Left forelimb (tissue), 1 donor: Measurements from ENCODE around the gene NTHL1.

ENCODE experiments used
- DNase-seq: peaks from one replicate; pipeline ENCODE4 v3.0.0-alpha.2; 2018; ENCODE audit warnings: low spot score

NTHL1 gene

DNA sequence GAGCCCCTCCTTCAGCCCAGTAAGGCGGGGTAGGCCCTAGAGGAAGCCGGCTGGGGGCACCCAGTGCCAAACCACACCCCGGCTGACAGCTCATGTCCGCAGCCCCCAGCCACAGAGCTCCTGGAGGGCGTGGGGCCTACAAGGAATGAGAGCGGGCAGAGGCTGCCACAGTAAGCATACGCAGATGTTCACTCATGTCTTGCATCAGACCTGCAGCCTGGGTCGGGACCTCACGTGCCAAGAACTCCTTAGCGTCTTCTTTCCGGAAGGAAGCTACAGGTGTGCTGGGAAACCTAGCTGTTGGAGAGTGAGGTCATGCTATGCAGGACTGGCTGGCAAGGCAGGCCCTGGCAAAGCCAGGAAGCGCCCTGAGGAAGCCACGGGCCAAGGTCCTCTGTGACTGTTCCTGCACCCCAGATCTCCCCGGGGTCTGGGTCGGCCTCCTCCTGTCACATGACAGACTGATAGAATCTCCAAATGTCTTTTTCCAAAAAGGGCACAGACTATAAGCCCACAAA, 39.6 kb downstream of the NTHL1 start:
- no peak for DNase-seq

GRCh38 chr16:2007081-2007836, 40.4 kb downstream of the NTHL1 start:
- no peak for DNase-seq

- DNase-seq: no peak
These were observed 41.3 kb downstream of the NTHL1 start for GRCh38 chr16:2006317-2006716.

DNA sequence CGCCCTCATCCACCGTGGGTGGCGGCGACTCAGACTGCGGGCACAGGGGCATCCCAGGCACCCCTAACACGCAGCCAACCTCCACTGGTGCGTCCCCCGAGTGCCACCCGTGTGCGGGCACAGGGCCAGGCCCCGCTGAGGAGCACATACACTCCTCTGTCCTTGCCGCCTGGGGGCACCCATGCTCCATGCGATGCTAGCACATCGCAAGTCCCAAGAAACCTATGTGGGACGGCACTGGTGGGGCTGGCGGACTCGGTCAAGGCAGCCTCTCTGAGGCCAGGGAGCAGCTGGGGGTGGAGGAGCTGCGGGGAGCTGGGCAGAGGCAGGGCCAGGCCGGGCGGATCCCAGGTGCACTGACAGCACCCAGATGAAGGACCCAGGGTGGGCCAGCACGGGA, 42.0 kb downstream of the NTHL1 start:
- no peak for DNase-seq

DNA sequence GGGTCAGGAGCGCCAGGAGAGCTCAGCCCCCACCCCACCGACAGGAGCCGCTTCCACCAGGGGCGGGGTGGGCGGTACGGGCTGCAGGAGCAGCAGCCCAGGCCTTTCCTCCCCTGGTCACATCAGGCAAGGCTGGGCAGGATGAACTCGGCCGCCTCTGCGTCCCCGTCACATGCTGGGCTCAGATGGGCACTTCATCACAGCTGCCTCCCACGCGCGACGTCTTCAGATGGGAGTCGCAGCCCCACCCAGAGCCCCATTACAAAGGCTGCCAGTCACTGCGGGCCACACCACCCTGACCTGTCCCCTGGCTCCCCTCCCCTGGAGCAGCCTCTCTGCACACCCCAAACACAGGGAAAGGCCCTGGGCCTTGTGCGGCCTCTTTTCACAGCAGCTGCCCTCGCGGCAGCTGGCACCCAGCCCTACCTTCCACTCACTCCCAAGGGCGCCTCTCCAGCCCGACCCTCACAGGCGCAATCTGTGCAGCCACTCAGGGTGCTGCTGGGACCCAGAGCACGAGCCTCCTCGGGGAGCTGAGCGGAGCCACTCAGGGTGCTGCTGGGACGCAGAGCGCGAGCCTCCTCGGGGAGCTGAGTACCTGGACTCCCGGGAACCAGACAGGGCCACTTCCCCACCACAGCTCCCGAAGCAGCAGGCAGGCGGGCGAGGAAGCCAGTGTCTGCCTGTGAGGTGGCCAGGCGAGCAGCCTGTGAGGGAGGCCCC, 42.7 kb downstream of the NTHL1 start:
- DNase-seq: no peak

GRCh38 chr16:2003827-2004641, 43.6 kb downstream of the NTHL1 start:
- peak; percentile 91 for DNase-seq

- no peak for DNase-seq
These were observed 44.3 kb downstream of the NTHL1 start for GRCh38 chr16:2003231-2003826.

DNA sequence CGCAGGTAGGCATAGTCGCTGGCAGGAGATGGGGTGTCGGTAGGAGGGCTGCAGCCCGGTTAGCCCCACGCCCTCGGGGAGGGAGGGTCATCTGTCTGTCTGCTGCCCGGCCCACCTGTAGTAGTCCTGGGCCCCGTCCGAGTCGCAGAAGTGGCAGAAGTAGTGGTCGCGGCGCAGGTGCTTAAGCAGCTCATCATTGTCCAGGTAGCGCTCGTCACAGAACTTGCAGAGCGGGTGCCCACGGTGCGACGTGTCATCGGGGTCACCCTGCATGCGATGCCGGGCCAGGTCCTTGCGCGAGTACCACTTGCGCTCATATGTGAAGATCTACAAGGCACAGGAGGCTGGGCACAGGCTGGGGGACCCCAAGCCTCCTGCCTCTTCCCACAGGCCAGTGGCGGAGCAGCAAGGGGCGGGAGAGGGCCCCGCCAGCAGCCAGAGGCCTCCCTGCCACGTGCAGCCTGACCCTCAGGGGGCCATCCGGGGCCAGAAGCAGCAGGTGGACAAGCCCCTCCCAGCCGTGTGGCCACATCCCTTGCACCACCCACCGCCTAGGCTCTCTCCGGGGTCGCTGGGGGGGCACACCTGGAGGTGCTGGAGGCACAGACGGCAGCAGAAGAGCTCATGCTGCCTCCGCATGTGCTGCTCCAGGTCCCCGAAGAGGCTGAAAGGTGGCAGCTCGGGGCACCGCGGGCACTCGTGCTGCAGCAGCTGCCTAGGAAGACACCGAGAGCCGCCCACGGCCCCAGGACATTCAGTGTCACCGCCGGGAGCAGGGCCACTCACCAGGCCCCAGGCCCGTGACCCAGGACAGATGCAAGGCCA, 45.0 kb downstream of the NTHL1 start:
- DNase-seq: no peak

DNA sequence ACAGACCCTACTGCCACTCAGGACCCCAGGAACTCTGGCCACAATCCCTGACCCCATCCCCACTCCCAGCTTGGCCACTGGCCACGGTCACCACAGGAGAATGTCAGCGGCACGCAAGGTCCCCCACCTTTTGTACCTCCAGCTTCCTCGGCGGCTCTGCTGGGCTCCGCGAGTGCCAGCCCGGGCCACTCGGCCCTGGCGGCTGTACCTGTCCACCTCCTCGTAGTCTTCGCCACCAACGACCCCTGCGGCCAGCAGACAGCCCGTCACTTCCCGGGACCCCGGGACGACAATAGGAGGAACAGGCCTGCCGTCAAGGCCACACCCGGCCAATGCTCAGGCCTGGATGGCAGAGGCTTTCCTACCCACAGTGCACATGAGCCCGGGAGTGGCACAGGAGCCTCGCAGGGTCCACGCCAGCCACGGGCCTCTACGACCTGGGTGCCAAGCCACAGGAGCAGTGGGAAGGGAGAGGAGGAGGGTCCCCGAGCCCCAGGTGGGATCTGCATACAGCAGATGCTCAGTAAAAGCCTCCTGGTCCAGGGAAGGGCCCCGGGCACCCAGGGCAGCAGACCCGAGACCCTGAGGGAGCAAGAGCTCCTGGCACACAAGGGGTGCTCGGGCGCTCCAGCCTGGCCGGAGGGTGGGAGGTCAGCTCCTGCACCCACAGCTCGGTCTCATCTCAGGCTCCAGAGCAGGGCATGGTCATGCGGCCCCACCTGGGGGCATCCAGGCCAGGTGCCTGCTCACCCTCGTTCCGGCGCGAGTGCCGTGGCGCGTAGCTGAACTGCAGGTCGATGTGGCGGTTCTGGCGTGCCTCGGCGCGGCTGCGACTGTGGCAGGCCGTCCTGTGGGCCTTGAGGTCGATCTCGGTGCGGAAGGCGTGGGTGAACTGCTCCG, 45.9 kb downstream of the NTHL1 start:
- DNase-seq: no peak

DNA sequence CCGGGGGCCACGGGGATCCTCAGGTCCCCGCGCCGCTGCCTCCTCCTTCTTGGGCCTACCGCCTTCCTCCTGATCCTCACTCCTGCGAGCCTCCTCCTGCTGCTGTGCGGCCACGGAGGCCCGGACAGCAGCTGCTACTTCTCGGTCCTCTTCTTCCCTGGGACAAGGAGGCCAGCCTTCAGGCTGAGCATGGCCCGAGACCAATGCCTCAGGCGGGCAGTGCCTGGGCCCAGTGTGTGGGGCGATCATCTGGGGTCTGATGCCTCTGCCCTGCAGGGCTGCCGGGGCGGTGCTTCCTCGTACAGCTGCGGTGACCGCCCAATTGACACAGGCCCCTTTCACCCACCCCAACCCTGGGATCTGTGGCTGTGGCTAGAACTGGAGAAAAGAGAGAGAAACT, 46.6 kb downstream of the NTHL1 start:
- DNase-seq: no peak

- DNase-seq: no peak
These were observed 47.6 kb downstream of the NTHL1 start for GRCh38 chr16:1999866-2000514.

- no peak for DNase-seq
These were observed 48.5 kb downstream of the NTHL1 start for GRCh38 chr16:1998852-1999801.

- DNase-seq: no peak
These were observed 49.2 kb downstream of the NTHL1 start for GRCh38 chr16:1998360-1998835.

DNA sequence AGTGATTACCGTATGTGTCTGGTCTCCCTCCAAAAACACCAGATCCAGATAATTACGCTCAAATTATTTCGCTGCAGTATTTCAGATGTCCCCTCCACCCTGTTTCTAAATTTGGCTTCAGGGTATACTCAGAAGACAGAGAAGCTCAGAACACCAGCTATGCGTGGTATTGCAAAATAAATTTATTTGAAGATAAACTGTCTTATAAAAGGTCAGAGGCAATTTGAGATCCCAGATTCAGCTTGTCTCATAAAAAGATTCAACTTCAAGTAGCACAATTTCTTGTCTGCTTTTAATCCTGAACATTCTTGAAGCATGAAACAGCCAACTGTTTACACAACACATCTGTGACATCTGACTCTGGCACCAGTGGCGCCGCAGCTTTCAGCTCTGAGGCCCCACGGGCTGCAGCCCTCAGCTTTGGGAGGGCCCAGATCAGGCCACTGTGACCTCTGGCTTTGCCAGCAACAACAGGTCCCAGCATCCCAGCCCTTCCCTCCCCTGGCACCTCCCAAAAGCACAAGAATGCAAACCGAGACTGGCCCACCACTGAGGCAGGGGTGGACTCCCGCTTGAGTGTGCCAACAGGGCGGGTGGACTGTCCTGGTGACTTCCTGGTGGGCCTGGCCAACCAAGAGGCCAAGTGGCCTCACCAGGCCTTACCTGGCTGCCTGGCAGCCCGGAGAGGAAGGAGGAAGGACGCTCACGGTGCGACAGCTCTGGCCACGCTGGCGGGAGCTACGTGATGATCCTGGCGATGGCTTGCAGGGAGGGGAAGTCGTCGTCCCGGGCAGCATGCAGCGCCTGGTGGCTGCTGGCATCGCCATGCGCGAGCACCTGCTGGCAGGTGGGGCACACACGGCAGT, 49.9 kb downstream of the NTHL1 start:
- no peak for DNase-seq

DNA sequence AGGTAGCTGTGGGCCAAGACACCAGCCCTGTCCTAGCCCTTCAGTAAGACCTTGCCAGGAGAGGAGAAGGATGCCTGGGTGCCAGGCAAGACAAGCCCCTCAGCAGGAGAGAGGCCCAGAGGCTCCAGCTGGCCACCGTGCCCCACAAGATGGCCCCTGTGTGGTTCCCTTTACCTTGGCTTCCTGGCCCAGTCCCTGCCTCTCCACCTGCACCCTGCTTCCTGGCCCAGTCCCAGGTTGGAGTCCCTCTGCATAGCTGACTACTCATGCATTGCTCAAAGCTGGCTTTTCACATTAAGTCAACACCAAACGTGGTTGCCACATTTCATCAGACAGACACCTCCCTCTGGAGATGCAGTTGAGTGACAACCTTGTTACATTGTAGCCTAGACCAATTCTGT, 53.9 kb downstream of the NTHL1 start:
- no peak for DNase-seq

GRCh38 chr16:1992704-1993317, 54.8 kb downstream of the NTHL1 start:
- DNase-seq: no peak
